Gastrocnemius medialis (tissue), 4 donors: Measurements from ENCODE around the gene PRDM2. TPM values are rescaled to one million over a fixed set of nuclear protein-coding genes. Genes with fewer than 3 reads are reported as not detected.
"Not testable (repeated sequence)": the region's sequence is repeated elsewhere in the genome, so short reads cannot be mapped to it uniquely, and the experiment has no call there.

ENCODE experiments used
- ATAC-seq, 2 donors: fragments of 150-250 bp; one replicate each; pipeline ENCODE4 v1.9.1; 2016
- DNase-seq, 2 donors: peaks; one replicate each; pipeline ENCODE4 v3.0.0-alpha.2; 2019
- H3K27ac ChIP-seq, 4 donors: fragments of 200-600 bp; sonication (generic); 1 replicate in 1 of 4; 2 replicates in 3 of 4; pipeline ENCODE4 v1.5.1; 2016 to 2018; ENCODE audit warnings: mild to moderate bottlenecking in 2 of 4, moderate library complexity in 1 of 4
- H3K27me3 ChIP-seq, 3 donors: fragments of 200-600 bp; sonication (generic) in 2 of 3; 1 replicate in 1 of 3; 2 replicates in 2 of 3; pipeline versions ENCODE4 v1.5.1 to v1.6.0; 2016 to 2019; ENCODE audit warnings: mild to moderate bottlenecking in 1 of 3, moderate library complexity in 1 of 3
- H3K36me3 ChIP-seq, 2 donors: fragments of 200-600 bp; sonication (generic) in 1 of 2; one replicate each; pipeline ENCODE4 v1.5.1; 2017 to 2018
- H3K4me1 ChIP-seq, 2 donors: fragments of 200-600 bp; sonication (generic) in 1 of 2; one replicate each; pipeline ENCODE4 v1.5.1; 2016 to 2017; ENCODE audit warnings: mild to moderate bottlenecking in 2 of 2
- H3K4me3 ChIP-seq, 4 donors: fragments of 200-600 bp; sonication (generic) in 3 of 4; 1 replicate in 1 of 4; 2 replicates in 3 of 4; pipeline ENCODE4 v1.5.1; 2016 to 2019; ENCODE audit warnings: mild to moderate bottlenecking in 2 of 4
- H3K9me3 ChIP-seq, 3 donors: fragments of 200-600 bp; sonication (generic) in 2 of 3; 1 replicate in 1 of 3; 2 replicates in 2 of 3; pipeline ENCODE4 v1.5.1; 2016 to 2019
- POLR2A ChIP-seq, 2 donors: fragments of 450-650 bp; IDR thresholded peaks; one replicate each; pipeline ENCODE4 v1.6.1; 2017; ENCODE audit warnings: antibody characterized with exemption in 2 of 2, mild to moderate bottlenecking in 2 of 2, moderate library complexity in 2 of 2
- in situ Hi-C, 4 donors: fragments of 200-750 bp; cut with MboI; loops; one replicate each; pipeline versions ENCODE4 v1.15.0 to v1.8.0; 2017; ENCODE audit warnings: low sequenced_read_pairs in 4 of 4
- intact Hi-C: fragments of 100-400 bp; cut with DNase I; formaldehyde crosslinking; loops from one replicate; pipeline ENCODE4 v1.15.1; 2023; ENCODE audit warnings: low total_unique reads
- total RNA-seq, 4 donors: library from RNA; depleted of rRNA; stranded (reverse); fragments of >200 nt; gene quantifications; one replicate each; pipeline versions ENCODE4 v1.1.0 to v1.2.3, GENCODE V29; 2016
- TF ChIP-seq, protein P1 (sequence below), 5 experiments: fragments of 450-650 bp in 3 of 5; fragments of 200-600 bp in 2 of 5; sonication (generic) in 2 of 5; IDR thresholded peaks in 4 of 5; conservative IDR thresholded peaks in 1 of 5; 1 replicate in 4 of 5; 2 replicates in 1 of 5; pipeline ENCODE4 v1.5.1; 2016 to 2019; ENCODE audit warnings: antibody characterized with exemption in 5 of 5, mild to moderate bottlenecking in 3 of 5, moderate library complexity in 3 of 5

PRDM2 gene
- total RNA-seq, 4 donors from 2014 or later, result 24.1 to 38.3 (median 35.6) TPM

DNA sequence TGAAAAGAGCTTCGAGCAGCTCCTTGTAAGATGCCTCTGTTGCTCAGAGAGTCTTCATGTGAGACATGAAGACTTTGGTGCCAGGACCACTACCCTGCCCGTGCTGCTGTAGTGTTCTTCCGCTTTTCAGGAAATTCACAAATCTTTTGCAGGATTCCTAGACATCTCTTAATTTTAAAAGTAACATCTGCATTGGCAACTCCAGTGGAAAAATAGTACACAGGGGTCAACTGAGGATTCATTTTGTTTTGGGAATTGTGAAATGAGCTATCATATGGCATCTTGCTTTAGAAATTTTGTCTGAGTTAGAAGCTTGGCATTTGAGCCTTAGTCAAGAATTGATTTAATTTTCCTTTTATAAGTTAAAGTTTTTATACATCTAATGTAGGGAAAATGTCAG, 7.2 kb downstream of the PRDM2 start:
- DNase-seq (no peak), ATAC-seq (no peak)
- in situ Hi-C loops, result no loop called here
- Histone ChIP-seq H3K27me3 (no peaks in the 10 kb centered on the region), H3K36me3 (no peaks in the 10 kb centered on the region), H3K4me1 (peaks cover 7 to 8% of the 10 kb centered on the region in 2 donors), H3K9me3 (no peaks in the 10 kb centered on the region), H3K4me3 (no peak overlapping the region), H3K27ac (no peak overlapping the region)
- TF ChIP-seq, protein P1, sequence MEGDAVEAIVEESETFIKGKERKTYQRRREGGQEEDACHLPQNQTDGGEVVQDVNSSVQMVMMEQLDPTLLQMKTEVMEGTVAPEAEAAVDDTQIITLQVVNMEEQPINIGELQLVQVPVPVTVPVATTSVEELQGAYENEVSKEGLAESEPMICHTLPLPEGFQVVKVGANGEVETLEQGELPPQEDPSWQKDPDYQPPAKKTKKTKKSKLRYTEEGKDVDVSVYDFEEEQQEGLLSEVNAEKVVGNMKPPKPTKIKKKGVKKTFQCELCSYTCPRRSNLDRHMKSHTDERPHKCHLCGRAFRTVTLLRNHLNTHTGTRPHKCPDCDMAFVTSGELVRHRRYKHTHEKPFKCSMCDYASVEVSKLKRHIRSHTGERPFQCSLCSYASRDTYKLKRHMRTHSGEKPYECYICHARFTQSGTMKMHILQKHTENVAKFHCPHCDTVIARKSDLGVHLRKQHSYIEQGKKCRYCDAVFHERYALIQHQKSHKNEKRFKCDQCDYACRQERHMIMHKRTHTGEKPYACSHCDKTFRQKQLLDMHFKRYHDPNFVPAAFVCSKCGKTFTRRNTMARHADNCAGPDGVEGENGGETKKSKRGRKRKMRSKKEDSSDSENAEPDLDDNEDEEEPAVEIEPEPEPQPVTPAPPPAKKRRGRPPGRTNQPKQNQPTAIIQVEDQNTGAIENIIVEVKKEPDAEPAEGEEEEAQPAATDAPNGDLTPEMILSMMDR (IDR thresholded peaks at IDR 0.05 in 4 of 5, conservative IDR thresholded peaks at IDR 0.05 in 1 of 5), result no peak
- TF ChIP-seq POLR2A (IDR thresholded peaks at IDR 0.05), result no peak
- intact Hi-C loops, result no loop called here

DNA sequence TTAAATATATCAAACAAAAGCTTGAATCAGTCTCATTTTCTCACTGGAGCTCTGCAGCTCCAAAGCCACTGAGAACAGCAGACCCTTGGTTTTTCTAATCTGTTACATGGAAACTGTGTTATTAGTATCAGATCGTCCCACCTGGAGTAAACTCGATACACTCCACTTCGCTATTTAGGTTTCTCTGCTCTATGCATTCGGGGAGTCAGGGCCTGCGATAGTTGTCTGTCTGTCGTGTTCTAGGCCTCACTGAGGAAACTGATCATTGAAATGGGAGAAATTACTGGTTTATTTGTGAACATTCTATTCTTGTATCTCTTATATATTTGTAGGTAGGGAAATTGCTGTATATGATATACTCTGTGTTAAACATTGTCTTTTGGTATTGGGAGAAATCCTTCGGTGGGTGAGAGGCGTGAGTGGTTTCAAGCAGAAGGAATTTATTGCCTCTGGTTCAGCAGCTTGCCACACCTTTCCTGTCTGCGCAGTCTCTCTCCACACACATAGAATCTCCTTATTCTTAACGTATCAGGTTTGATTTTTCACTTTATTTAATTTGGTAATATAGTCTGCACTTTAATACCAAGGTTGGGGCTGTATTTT, 8.5 kb downstream of the PRDM2 start:
- TF ChIP-seq, protein P1 (IDR thresholded peaks at IDR 0.05 in 4 of 5, conservative IDR thresholded peaks at IDR 0.05 in 1 of 5), result no peak
- no peak for TF ChIP-seq POLR2A (IDR thresholded peaks at IDR 0.05)
- in situ Hi-C loops, result no loop called here
- no peaks in the 10 kb centered on the region for H3K27me3 ChIP-seq

DNA sequence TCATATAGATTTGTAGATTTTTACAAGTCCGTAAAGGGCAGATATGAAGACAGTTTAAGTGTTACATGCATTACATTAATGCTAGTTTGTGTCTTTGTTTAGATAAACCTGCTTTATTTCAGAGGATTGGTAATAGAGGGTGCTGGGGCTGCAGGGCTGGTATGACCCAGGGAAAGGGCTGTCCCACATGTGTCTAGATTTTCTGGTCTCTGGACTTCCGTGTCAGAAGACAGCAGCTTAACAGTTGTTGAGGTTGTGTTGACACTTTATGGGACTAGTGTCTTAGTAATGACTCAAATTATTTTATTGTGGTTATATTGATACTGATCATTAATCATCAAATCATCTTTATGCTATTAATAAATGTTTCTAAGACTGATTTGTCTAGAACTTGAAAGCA, 10.1 kb downstream of the PRDM2 start:
- DNase-seq (no peak), ATAC-seq (no peak)
- Histone ChIP-seq H3K36me3 (no peaks in the 10 kb centered on the region), H3K4me1 (peaks cover 7 to 8% of the 10 kb centered on the region in 2 donors), H3K4me3 (no peak overlapping the region), H3K27ac (no peak overlapping the region), H3K9me3 (no peaks in the 10 kb centered on the region), H3K27me3 (no peaks in the 10 kb centered on the region)
- TF ChIP-seq POLR2A (IDR thresholded peaks at IDR 0.05), result no peak
- TF ChIP-seq, protein P1 (IDR thresholded peaks at IDR 0.05 in 4 of 5, conservative IDR thresholded peaks at IDR 0.05 in 1 of 5), result no peak
- intact Hi-C loops, result no loop called here
- in situ Hi-C loops, result no loop called here

More for the DNA sequence above, 8.5 kb downstream of the PRDM2 start:
- ATAC-seq, result no peak
- no peak for DNase-seq
- Histone ChIP-seq H3K27ac (no peak overlapping the region), H3K9me3 (no peaks in the 10 kb centered on the region), H3K36me3 (no peaks in the 10 kb centered on the region), H3K4me1 (peaks cover 7 to 8% of the 10 kb centered on the region in 2 donors), H3K4me3 (no peak overlapping the region)
- intact Hi-C loops, result no loop called here

DNA sequence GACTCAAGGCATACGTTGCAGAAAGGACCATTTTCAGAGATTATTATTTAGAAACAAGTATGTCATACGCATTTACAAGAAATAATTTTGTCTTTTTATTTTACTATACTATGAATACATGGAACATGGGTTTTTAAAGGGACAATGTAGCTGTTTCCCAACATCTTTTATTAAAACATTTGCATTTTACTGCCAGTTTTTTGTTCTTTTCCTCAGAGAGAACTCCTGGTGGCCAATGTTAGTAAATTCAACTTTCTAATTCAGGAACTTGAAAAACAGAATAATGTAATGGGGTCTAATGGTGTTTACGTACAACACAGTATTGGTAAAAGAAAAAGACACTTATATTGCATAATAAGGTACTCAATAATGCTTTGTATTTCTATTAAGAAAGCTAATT, 14.9 kb downstream of the PRDM2 start:
- TF ChIP-seq, protein P1 (IDR thresholded peaks at IDR 0.05 in 4 of 5, conservative IDR thresholded peaks at IDR 0.05 in 1 of 5), result no peak
- no peak for TF ChIP-seq POLR2A (IDR thresholded peaks at IDR 0.05)
- Histone ChIP-seq H3K36me3 (no peaks in the 10 kb centered on the region), H3K4me1 (no peaks in the 10 kb centered on the region), H3K4me3 (no peak overlapping the region), H3K9me3 (no peaks in the 10 kb centered on the region), H3K27me3 (no peaks in the 10 kb centered on the region), H3K27ac (no peak overlapping the region)
- intact Hi-C loops, result no loop called here
- in situ Hi-C loops, result no loop called here
- no peak for ATAC-seq
- no peak for DNase-seq

DNA sequence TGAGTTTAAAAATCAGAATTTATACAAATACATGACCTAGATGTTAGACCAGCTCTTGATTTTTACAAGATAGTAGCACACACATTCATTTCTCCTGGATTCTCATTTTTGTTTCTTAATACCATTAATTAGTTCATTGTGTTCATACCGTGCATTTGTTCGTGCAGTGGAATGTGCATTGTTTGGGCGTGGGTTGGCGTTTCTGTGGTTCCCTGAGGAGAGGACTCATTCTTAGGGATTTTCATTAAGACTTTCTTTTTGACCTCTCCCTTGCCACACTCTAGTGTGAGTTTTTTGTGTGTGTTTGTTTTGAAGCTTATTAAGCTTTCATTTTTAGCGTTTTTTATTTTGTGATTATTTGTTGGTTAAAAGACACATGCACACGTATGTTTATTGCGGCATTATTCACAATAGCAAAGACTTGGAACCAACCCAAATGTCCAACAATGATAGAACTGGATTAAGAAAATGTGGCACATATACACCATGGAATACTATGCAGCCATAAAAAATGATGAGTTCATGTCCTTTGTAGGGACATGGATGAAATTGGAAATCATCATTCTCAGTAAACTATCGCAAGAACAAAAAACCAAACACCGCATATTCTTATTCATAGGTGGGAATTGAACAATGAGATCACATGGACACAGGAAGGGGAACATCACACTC, 15.8 kb downstream of the PRDM2 start:
- H3K36me3 ChIP-seq, in situ Hi-C loops, H3K27me3 ChIP-seq, ATAC-seq, DNase-seq, H3K27ac ChIP-seq, intact Hi-C loops, H3K4me1 ChIP-seq, H3K4me3 ChIP-seq, H3K9me3 ChIP-seq: not testable (repeated sequence)
